Lower leg skin (tissue), 3 donors: ENCODE data around the gene KITLG.

Source experiments
- CTCF ChIP-seq, 3 donors: fragments of 450-650 bp; IDR thresholded peaks; one replicate each; pipeline ENCODE4 v1.5.1; 2016; ENCODE audit warnings: antibody characterized with exemption in 3 of 3, mild to moderate bottlenecking in 3 of 3, moderate library complexity in 2 of 3
- POLR2A ChIP-seq, 2 donors: fragments of 450-650 bp; IDR thresholded peaks; one replicate each; pipeline ENCODE4 v1.6.1; 2016 to 2017; ENCODE audit warnings: antibody characterized with exemption in 2 of 2, mild to moderate bottlenecking in 1 of 2, moderate library complexity in 1 of 2

GRCh38 chr12:88544991-88545980, 35.0 kb downstream of the KITLG start:
- TF ChIP-seq CTCF (IDR thresholded peaks at IDR 0.05) (no peak), POLR2A (IDR thresholded peaks at IDR 0.05) (no peak)
